Right lobe of liver (tissue), 4 donors: ENCODE measurements around the gene DCP1A.

Experiments
- CTCF ChIP-seq, 4 donors: fragments of 200-600 bp in 3 of 4; fragments of 450-650 bp in 1 of 4; IDR thresholded peaks; one replicate each; pipeline versions ENCODE4 v1.5.1 to v1.8.0; 2016 to 2022; ENCODE audit warnings: antibody characterized with exemption in 4 of 4, mild to moderate bottlenecking in 2 of 4
- POLR2A ChIP-seq: fragments of 450-650 bp; IDR thresholded peaks from one replicate; pipeline ENCODE4 v1.6.1; 2017; ENCODE audit warnings: antibody characterized with exemption, mild to moderate bottlenecking
- donor health status: DM: no; HTN: no; CAD: no.
- donor health status: DM: no; HTN: no; CAD: no.
- donor health status: DM: no; HTN: yes; CAD: no.

DNA sequence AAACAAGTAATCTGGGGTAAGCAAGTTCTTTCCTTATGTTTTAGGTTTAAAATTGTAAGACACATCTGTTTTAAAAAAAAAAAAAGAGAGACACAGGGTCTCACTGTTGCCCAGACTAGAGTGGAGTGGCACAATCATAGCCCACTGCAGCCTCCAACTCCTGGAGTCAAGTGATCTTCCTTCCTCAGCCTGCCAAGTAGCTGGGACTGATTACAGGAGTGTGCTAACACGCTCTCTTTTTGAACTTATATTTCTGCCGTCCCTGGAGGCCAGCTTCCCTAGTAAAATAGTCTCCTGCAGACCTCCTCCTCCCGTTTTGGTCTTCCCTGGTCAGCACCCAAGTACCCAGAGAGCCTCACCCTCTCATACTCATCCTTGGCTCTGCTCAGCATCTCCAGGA, 35.5 kb downstream of the DCP1A start:
- TF ChIP-seq CTCF (IDR thresholded peaks at IDR 0.05) = no peak
- TF ChIP-seq POLR2A = no peak
